Smooth muscle cell (in vitro differentiated cells): ENCODE measurements around the gene KDM4F. TPM values are rescaled to one million over a fixed set of nuclear protein-coding genes. Genes with fewer than 3 reads are reported as not detected.

Source experiments
- DNase-seq: peaks from one replicate; lab custom pipeline; 2025; ENCODE audit not compliant: unreplicated experiment; lab: John Stamatoyannopoulos, UW
- H2AFZ ChIP-seq: fragments of 200-600 bp; sonication (generic); 2 replicates; pipeline ENCODE4 v1.6.0; 2016; ENCODE audit warnings: antibody characterized with exemption, low read depth, mild to moderate bottlenecking
- H3F3A ChIP-seq: fragments of 200-600 bp; sonication (generic); 2 replicates; pipeline ENCODE4 v1.6.0; 2017; ENCODE audit warnings: antibody characterized with exemption, low read depth
- H3K27ac ChIP-seq: fragments of 200-600 bp; sonication (generic); 2 replicates; pipeline ENCODE4 v1.5.1; 2016; ENCODE audit warnings: low read depth, mild to moderate bottlenecking
- H3K27me3 ChIP-seq: fragments of 200-600 bp; sonication (generic); 2 replicates; pipeline ENCODE4 v1.6.1; 2016; ENCODE audit warnings: low read depth, mild to moderate bottlenecking
- H3K36me3 ChIP-seq: fragments of 200-600 bp; sonication (generic); 2 replicates; pipeline ENCODE4 v1.5.1; 2016; ENCODE audit warnings: low read depth
- H3K4me1 ChIP-seq: fragments of 200-600 bp; sonication (generic); 2 replicates; pipeline ENCODE4 v1.5.1; 2016; ENCODE audit warnings: low read depth
- H3K4me2 ChIP-seq: fragments of 200-600 bp; sonication (generic); 2 replicates; pipeline ENCODE4 v1.6.0; 2016; ENCODE audit warnings: mild to moderate bottlenecking
- H3K4me3 ChIP-seq: fragments of 200-600 bp; sonication (generic); 2 replicates; pipeline ENCODE4 v1.5.1; 2016; ENCODE audit warnings: mild to moderate bottlenecking
- H3K79me2 ChIP-seq: fragments of 200-600 bp; sonication (generic); 2 replicates; pipeline ENCODE4 v1.6.0; 2016; ENCODE audit warnings: low read depth, mild to moderate bottlenecking
- H3K9ac ChIP-seq: fragments of 200-600 bp; sonication (generic); 2 replicates; pipeline ENCODE4 v1.6.0; 2016; ENCODE audit warnings: low read depth
- H3K9me3 ChIP-seq: fragments of 200-600 bp; sonication (generic); replicated peaks from 2 replicates; pipeline ENCODE4 v1.5.1; 2016; ENCODE audit warnings: low read depth
- H4K20me1 ChIP-seq: fragments of 200-600 bp; sonication (generic); 2 replicates; pipeline ENCODE4 v1.6.0; 2016; ENCODE audit warnings: low read depth
- CTCF ChIP-seq: fragments of 200-600 bp; sonication (generic); IDR thresholded peaks from 2 replicates; pipeline ENCODE4 v1.5.1; 2017; ENCODE audit warnings: borderline replicate concordance, mild to moderate bottlenecking, antibody characterized with exemption; ENCODE audit not compliant: insufficient read depth, poor library complexity, severe bottlenecking
- WGBS: methylation state at CpG from one replicate; pipeline ENCODE4 v1.1.7; 2016; ENCODE audit warnings: low lambda C conversion rate; 5-methylcytosine and 5-hydroxymethylcytosine counted together
- polyA plus RNA-seq: library from polyadenylated mRNA; unstranded; fragments of >200 nt; fragmentation: Nextera tagmentation; extraction: Ambion mirVana; gene quantifications from 2 replicates; pipeline ENCODE4 v1.2.1, GENCODE V29; 2016
- total RNA-seq: library from RNA; depleted of rRNA; stranded (reverse); fragments of >200 nt; gene quantifications from 2 replicates; pipeline ENCODE4 v1.2.3, GENCODE V29; 2014

KDM4F gene
- total and polyA plus RNA-seq, 2 experiments from 2014 or later = not detected

- Histone ChIP-seq H3K27me3 (no peaks in the 10 kb centered on the region), H2AFZ (no peak overlapping the region), H3K4me2 (no peak overlapping the region), H3K27ac (no peak overlapping the region), H3F3A (peaks cover 11% of the 10 kb centered on the region), H4K20me1 (no peaks in the 10 kb centered on the region), H3K36me3 (no peaks in the 10 kb centered on the region), H3K9ac (no peak overlapping the region), H3K4me1 (peaks cover 10% of the 10 kb centered on the region), H3K79me2 (peaks cover 17% of the 10 kb centered on the region), H3K9me3 (no peaks in the 10 kb centered on the region), H3K4me3 (no peak overlapping the region)
- DNase-seq = no peak
- no peak for TF ChIP-seq CTCF
- WGBS = 93% methylated on average over 1 of the region's 1 CpG
Observed at GRCh38 chr11:95086836-95087570, 37.8 kb downstream of the KDM4F start.

- no peak for TF ChIP-seq CTCF
- Histone ChIP-seq H3K36me3 (no peaks in the 10 kb centered on the region), H3K9ac (no peak overlapping the region), H4K20me1 (peaks cover 7% of the 10 kb centered on the region), H3K4me3 (peak overlapping the region; percentile 88), H3K79me2 (peaks cover 29% of the 10 kb centered on the region), H2AFZ (peak overlapping the region; percentile 60), H3K27ac (peak overlapping the region; percentile 3), H3K4me1 (peaks cover 20% of the 10 kb centered on the region), H3F3A (peaks cover 28% of the 10 kb centered on the region), H3K4me2 (peak overlapping the region; percentile 94), H3K27me3 (no peaks in the 10 kb centered on the region), H3K9me3 (no peaks in the 10 kb centered on the region)
- no peak for DNase-seq
- WGBS = 23% methylated on average over 19 of the region's 27 CpGs
Observed at GRCh38 chr11:95088946-95089619, 39.9 kb downstream of the KDM4F start.

- H3F3A ChIP-seq = peaks cover 28% of the 10 kb centered on the region
- 1% methylated on average over 80 of the region's 106 CpGs for WGBS
- peak within 1 kb of the TSS; percentile 88 for H3K4me3 ChIP-seq
- H2AFZ ChIP-seq = peak within 1 kb of the TSS; percentile 60
- H3K9ac ChIP-seq = peak within 1 kb of the TSS; percentile 76
- no peak for TF ChIP-seq CTCF
- H4K20me1 ChIP-seq = peaks cover 7% of the 10 kb centered on the region
- peak; percentile 61 for DNase-seq
- peak within 1 kb of the TSS; percentile 78 for H3K27ac ChIP-seq
- peak within 1 kb of the TSS; percentile 94 for H3K4me2 ChIP-seq
- H3K79me2 ChIP-seq = peaks cover 37% of the 10 kb centered on the region
- no peaks in the 10 kb centered on the region for H3K27me3 ChIP-seq
- no peaks in the 10 kb centered on the region for H3K36me3 ChIP-seq
- H3K4me1 ChIP-seq = peaks cover 20% of the 10 kb centered on the region
- H3K9me3 ChIP-seq = no peaks in the 10 kb centered on the region
Observed at GRCh38 chr11:95089620-95090542, 40.7 kb downstream of the KDM4F start, which contains the start of gene ENDOD1. Gene ENDOD1 (plus strand): TSS chr11:95089846. CDS start chr11:95089928, 82 bp downstream.
